ENCODE measurements around the gene ARHGAP24. TPM values are rescaled to one million over a fixed set of nuclear protein-coding genes. Genes with fewer than 3 reads are reported as not detected.

The ARHGAP24 gene
- total and polyA plus RNA-seq, 2 donors (not counting 3 experiments of a cell fraction or from before 2014, with no cell fraction given), result 52.1 to 79.4 TPM

DNA sequence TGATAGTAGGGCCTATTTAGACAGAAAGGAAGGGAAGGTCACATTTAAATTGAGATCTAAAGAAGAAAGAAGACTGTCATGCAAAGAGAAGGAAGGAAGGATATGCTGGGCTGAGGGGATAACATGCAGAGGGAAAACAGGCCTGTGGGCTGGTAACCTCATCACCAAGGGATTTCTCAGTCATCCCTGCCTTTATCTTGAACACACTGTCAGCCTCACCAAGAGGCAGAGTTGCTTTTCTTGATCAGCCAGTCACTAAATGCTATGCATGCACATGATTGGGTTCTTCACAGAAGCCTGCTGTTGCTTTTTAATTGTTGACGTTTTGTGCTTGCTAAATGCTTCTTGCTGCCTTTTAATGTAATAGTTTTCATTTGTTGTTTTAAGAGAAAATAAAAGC, 113.0 kb downstream of the ARHGAP24 start:
- no peaks in the 10 kb centered on the region for H4K20me1 ChIP-seq (replicated peaks; ENCODE audit: control insufficient read depth, extremely low read depth, insufficient read depth, low read length)
- FAIRE-seq (no peak), DNase-seq (ENCODE audit: low read depth, low spot score) (no peak)
- POLR2A ChIA-PET, result no interaction called here
- H3K79me2 ChIP-seq (ENCODE audit: control insufficient read depth, insufficient read depth, low read length), result no peaks in the 10 kb centered on the region
- TF ChIP-seq, protein P1, sequence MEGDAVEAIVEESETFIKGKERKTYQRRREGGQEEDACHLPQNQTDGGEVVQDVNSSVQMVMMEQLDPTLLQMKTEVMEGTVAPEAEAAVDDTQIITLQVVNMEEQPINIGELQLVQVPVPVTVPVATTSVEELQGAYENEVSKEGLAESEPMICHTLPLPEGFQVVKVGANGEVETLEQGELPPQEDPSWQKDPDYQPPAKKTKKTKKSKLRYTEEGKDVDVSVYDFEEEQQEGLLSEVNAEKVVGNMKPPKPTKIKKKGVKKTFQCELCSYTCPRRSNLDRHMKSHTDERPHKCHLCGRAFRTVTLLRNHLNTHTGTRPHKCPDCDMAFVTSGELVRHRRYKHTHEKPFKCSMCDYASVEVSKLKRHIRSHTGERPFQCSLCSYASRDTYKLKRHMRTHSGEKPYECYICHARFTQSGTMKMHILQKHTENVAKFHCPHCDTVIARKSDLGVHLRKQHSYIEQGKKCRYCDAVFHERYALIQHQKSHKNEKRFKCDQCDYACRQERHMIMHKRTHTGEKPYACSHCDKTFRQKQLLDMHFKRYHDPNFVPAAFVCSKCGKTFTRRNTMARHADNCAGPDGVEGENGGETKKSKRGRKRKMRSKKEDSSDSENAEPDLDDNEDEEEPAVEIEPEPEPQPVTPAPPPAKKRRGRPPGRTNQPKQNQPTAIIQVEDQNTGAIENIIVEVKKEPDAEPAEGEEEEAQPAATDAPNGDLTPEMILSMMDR (IDR thresholded peaks at IDR 0.05; ENCODE audit: extremely low read depth in 1 of 2, insufficient read depth in 1 of 2, low read depth in 1 of 2, low read length in 2 of 2), result no peak
- TF ChIP-seq JUN (IDR thresholded peaks at IDR 0.05; ENCODE audit: borderline replicate concordance, insufficient read depth, insufficient read length, low read depth) (no peak), GATA2 (IDR thresholded peaks at IDR 0.05; ENCODE audit: insufficient read depth, insufficient read length, low read depth, low read length) (no peak), MYC (IDR thresholded peaks at IDR 0.05; ENCODE audit: low read depth, low read length) (no peak), POLR2AphosphoS5 (IDR thresholded peaks at IDR 0.05; ENCODE audit: insufficient read depth, low read depth, low read length) (no peak), EZH2 (IDR thresholded peaks at IDR 0.05; ENCODE audit: borderline replicate concordance, low read depth, low read length, severe bottlenecking) (no peak), POLR2A (IDR thresholded peaks at IDR 0.05; ENCODE audit: low read depth, low read length) (no peak), FOS (IDR thresholded peaks at IDR 0.05; ENCODE audit: borderline replicate concordance, insufficient read depth, low read length) (no peak)
- TF ChIP-seq, protein P2, sequence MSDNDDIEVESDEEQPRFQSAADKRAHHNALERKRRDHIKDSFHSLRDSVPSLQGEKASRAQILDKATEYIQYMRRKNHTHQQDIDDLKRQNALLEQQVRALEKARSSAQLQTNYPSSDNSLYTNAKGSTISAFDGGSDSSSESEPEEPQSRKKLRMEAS (IDR thresholded peaks at IDR 0.05; ENCODE audit: insufficient read depth, insufficient read length), result no peak
- dilution Hi-C loops (cut with MboI; ENCODE audit: extremely low pct_ligation_motif_present, low sequenced_read_pairs), result no loop called here
- H2AFZ ChIP-seq (ENCODE audit: low read depth, low read length), result no peak overlapping the region
- no peaks in the 10 kb centered on the region for H3K9me1 ChIP-seq (replicated peaks; ENCODE audit: control insufficient read depth, extremely low read depth, insufficient read depth, low read length)
- no peaks in the 10 kb centered on the region for H3K4me1 ChIP-seq (ENCODE audit: control insufficient read depth, extremely low read depth, insufficient read depth, low read length)
- no peak overlapping the region for H3K27ac ChIP-seq (ENCODE audit: insufficient read depth, low read depth, low read length)
- H3K4me3 ChIP-seq (replicated peaks in 1 of 3; ENCODE audit: insufficient read depth in 1 of 3, low read depth in 1 of 3, low read length in 3 of 3), result no peak overlapping the region
- no peaks in the 10 kb centered on the region for H3K36me3 ChIP-seq (ENCODE audit: control insufficient read depth in 2 of 2, extremely low read depth in 1 of 2, insufficient read depth in 2 of 2, low read length in 2 of 2)
- H3K9me3 ChIP-seq (replicated peaks; ENCODE audit: control insufficient read depth, insufficient read depth, low read length), result no peaks in the 10 kb centered on the region
- no peak overlapping the region for H3K9ac ChIP-seq (replicated peaks; ENCODE audit: extremely low read depth, insufficient read depth, low read length)
- no peak overlapping the region for H3K4me2 ChIP-seq (ENCODE audit: insufficient read depth, low read length)
- intact Hi-C loops (cut with micrococcal nuclease), result no loop called here
- no TSS peak for BruUV-seq (replicated peaks)
- no peaks in the 10 kb centered on the region for H3K27me3 ChIP-seq (ENCODE audit: control insufficient read depth in 2 of 2, insufficient read depth in 2 of 2, low read length in 2 of 2)
- CTCF ChIA-PET, result no interaction called here

All from endothelial cell of umbilical vein (primary cell).